HepG2 (cell line): ENCODE results near the gene SYNE2. TPM values are rescaled to one million over a fixed set of nuclear protein-coding genes. Genes with fewer than 3 reads are reported as not detected.

Source experiments
- FLYWCH1 ChIP-seq: sonication (generic); formaldehyde crosslinking; IDR thresholded peaks from 2 replicates; pipeline ENCODE4 v1.8.1; 2023; ENCODE audit warnings: mild to moderate bottlenecking, missing genetic modification reagents
- POLR2G ChIP-seq: fragments of 200-400 bp; formaldehyde crosslinking; IDR thresholded peaks from 2 replicates; pipeline ENCODE4 v1.6.1; 2018; ENCODE audit warnings: mild to moderate bottlenecking, low read depth, low read length, moderate library complexity
- ZFP41 ChIP-seq: sonication (generic); formaldehyde crosslinking; IDR thresholded peaks from 2 replicates; pipeline ENCODE4 v1.4.0; 2020; ENCODE audit warnings: mild to moderate bottlenecking, missing genetic modification reagents, borderline replicate concordance
- ZNF674 ChIP-seq: sonication (generic); formaldehyde crosslinking; IDR thresholded peaks from 2 replicates; pipeline ENCODE4 v1.5.0; 2020; ENCODE audit warnings: low read depth, mild to moderate bottlenecking, missing genetic modification reagents
- polyA plus RNA-seq, 8 experiments: library from polyadenylated mRNA; depleted of rRNA in 3 of 8; stranded (reverse) in 7 of 8; unstranded in 1 of 8; fragments of >200 nt; fragmentation: Illumina TruSeq in 4 of 8; extraction: Trizol in 4 of 8; gene quantifications; 2 replicates each; pipeline versions ENCODE4 v1.2.1 to v1.2.3, GENCODE V29; 2011 to 2016; ENCODE audit warnings: low read depth in 4 of 8, missing spikeins in 1 of 8, mixed read lengths in 1 of 8; ENCODE audit not compliant: insufficient read depth in 1 of 8
- total RNA-seq, 5 experiments: library from RNA; depleted of rRNA; stranded (reverse); fragments of >200 nt; fragmentation: Illumina TruSeq; extraction: Trizol; gene quantifications; 2 replicates each; pipeline ENCODE4 v1.2.3, GENCODE V29; 2016; ENCODE audit warnings: low read depth in 1 of 5
- TF ChIP-seq, protein P1 (sequence below): sonication (generic); formaldehyde crosslinking; IDR thresholded peaks from 2 replicates; pipeline ENCODE4 v1.8.0; 2022; ENCODE audit warnings: mild to moderate bottlenecking, missing genetic modification reagents; ENCODE audit not compliant: insufficient replicate concordance
- TF ChIP-seq, protein P2 (sequence below): sonication (generic); formaldehyde crosslinking; IDR thresholded peaks from 2 replicates; pipeline ENCODE4 v1.4.0; 2020; ENCODE audit warnings: mild to moderate bottlenecking, missing genetic modification reagents
- TF ChIP-seq, protein P3 (sequence below): sonication (generic); formaldehyde crosslinking; IDR thresholded peaks from 2 replicates; pipeline ENCODE4 v1.4.0; 2020; ENCODE audit warnings: low read depth, mild to moderate bottlenecking, missing genetic modification reagents
- TF ChIP-seq, protein P4 (sequence below): fragments of 450-650 bp; IDR thresholded peaks from 2 replicates; pipeline ENCODE4 v1.6.1; 2017
- TF ChIP-seq, protein P5 (sequence below): sonication (generic); IDR thresholded peaks from 2 replicates; pipeline ENCODE4 v1.6.1; 2016; ENCODE audit warnings: low read depth, borderline replicate concordance
- TF ChIP-seq, protein P6 (sequence below): sonication (generic); formaldehyde crosslinking; IDR thresholded peaks from 2 replicates; pipeline ENCODE4 v1.5.1; 2020; ENCODE audit warnings: mild to moderate bottlenecking, missing genetic modification reagents, moderate library complexity

The SYNE2 gene
- total and polyA plus RNA-seq, 2 of the 13 experiments (the other 11 are each of a cell fraction or from before 2014, with no cell fraction given) = 6.2 to 13.3 TPM

DNA sequence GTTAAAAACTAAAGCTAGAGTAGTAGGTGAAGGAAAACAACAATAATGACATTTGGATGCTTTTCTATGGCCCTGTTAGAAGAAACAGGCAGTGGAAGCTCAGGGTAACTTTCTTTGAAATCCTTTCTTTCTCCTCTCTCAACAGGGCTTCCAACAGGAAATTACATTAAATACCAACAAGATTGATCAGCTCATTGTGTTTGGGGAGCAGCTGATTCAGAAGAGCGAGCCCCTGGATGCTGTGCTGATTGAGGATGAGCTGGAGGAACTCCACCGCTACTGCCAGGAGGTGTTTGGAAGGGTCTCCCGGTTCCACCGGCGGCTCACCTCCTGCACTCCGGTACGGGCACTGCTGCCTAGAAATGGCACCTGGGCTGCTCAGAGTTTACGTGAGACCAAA is 359.9 kb downstream of the SYNE2 start (continued):
- TF ChIP-seq, protein P1, sequence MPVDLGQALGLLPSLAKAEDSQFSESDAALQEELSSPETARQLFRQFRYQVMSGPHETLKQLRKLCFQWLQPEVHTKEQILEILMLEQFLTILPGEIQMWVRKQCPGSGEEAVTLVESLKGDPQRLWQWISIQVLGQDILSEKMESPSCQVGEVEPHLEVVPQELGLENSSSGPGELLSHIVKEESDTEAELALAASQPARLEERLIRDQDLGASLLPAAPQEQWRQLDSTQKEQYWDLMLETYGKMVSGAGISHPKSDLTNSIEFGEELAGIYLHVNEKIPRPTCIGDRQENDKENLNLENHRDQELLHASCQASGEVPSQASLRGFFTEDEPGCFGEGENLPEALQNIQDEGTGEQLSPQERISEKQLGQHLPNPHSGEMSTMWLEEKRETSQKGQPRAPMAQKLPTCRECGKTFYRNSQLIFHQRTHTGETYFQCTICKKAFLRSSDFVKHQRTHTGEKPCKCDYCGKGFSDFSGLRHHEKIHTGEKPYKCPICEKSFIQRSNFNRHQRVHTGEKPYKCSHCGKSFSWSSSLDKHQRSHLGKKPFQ (CRISPR knock-in tag) = no peak
- TF ChIP-seq, protein P2, sequence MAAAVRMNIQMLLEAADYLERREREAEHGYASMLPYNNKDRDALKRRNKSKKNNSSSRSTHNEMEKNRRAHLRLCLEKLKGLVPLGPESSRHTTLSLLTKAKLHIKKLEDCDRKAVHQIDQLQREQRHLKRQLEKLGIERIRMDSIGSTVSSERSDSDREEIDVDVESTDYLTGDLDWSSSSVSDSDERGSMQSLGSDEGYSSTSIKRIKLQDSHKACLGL (CRISPR knock-in tag) = no peak
- TF ChIP-seq POLR2G = no peak
- no peak for TF ChIP-seq FLYWCH1 (CRISPR knock-in tag)
- no peak for TF ChIP-seq ZFP41 (CRISPR knock-in tag)
- TF ChIP-seq, protein P3, sequence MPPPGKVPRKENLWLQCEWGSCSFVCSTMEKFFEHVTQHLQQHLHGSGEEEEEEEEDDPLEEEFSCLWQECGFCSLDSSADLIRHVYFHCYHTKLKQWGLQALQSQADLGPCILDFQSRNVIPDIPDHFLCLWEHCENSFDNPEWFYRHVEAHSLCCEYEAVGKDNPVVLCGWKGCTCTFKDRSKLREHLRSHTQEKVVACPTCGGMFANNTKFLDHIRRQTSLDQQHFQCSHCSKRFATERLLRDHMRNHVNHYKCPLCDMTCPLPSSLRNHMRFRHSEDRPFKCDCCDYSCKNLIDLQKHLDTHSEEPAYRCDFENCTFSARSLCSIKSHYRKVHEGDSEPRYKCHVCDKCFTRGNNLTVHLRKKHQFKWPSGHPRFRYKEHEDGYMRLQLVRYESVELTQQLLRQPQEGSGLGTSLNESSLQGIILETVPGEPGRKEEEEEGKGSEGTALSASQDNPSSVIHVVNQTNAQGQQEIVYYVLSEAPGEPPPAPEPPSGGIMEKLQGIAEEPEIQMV (CRISPR knock-in tag) = no peak
- no peak for TF ChIP-seq ZNF674 (CRISPR knock-in tag)
- TF ChIP-seq, protein P4, sequence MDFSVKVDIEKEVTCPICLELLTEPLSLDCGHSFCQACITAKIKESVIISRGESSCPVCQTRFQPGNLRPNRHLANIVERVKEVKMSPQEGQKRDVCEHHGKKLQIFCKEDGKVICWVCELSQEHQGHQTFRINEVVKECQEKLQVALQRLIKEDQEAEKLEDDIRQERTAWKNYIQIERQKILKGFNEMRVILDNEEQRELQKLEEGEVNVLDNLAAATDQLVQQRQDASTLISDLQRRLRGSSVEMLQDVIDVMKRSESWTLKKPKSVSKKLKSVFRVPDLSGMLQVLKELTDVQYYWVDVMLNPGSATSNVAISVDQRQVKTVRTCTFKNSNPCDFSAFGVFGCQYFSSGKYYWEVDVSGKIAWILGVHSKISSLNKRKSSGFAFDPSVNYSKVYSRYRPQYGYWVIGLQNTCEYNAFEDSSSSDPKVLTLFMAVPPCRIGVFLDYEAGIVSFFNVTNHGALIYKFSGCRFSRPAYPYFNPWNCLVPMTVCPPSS = no peak
- TF ChIP-seq, protein P5, sequence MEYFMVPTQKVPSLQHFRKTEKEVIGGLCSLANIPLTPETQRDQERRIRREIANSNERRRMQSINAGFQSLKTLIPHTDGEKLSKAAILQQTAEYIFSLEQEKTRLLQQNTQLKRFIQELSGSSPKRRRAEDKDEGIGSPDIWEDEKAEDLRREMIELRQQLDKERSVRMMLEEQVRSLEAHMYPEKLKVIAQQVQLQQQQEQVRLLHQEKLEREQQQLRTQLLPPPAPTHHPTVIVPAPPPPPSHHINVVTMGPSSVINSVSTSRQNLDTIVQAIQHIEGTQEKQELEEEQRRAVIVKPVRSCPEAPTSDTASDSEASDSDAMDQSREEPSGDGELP = no peak
- TF ChIP-seq, protein P6, sequence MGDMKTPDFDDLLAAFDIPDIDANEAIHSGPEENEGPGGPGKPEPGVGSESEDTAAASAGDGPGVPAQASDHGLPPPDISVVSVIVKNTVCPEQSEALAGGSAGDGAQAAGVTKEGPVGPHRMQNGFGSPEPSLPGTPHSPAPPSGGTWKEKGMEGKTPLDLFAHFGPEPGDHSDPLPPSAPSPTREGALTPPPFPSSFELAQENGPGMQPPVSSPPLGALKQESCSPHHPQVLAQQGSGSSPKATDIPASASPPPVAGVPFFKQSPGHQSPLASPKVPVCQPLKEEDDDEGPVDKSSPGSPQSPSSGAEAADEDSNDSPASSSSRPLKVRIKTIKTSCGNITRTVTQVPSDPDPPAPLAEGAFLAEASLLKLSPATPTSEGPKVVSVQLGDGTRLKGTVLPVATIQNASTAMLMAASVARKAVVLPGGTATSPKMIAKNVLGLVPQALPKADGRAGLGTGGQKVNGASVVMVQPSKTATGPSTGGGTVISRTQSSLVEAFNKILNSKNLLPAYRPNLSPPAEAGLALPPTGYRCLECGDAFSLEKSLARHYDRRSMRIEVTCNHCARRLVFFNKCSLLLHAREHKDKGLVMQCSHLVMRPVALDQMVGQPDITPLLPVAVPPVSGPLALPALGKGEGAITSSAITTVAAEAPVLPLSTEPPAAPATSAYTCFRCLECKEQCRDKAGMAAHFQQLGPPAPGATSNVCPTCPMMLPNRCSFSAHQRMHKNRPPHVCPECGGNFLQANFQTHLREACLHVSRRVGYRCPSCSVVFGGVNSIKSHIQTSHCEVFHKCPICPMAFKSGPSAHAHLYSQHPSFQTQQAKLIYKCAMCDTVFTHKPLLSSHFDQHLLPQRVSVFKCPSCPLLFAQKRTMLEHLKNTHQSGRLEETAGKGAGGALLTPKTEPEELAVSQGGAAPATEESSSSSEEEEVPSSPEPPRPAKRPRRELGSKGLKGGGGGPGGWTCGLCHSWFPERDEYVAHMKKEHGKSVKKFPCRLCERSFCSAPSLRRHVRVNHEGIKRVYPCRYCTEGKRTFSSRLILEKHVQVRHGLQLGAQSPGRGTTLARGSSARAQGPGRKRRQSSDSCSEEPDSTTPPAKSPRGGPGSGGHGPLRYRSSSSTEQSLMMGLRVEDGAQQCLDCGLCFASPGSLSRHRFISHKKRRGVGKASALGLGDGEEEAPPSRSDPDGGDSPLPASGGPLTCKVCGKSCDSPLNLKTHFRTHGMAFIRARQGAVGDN = no peak
- TF ChIP-seq, all 625 proteins: peak for 0
